Activated T-helper 2 cell treated with anti-CD3 and anti-CD28 coated beads, Interferon-gamma antibody, Interleukin-2, Interleukin-4, amounts not matched to agents 10 μg/mL and 5 μg/mL and 100 μg/mL, durations not matched to agents 14 hours and 24 hours and 36 hours (primary cell): ENCODE measurements around the gene GRM1. TPM values are rescaled to one million over a fixed set of nuclear protein-coding genes. Genes with fewer than 3 reads are reported as not detected.

Experiments used
- DNase-seq: peaks from one replicate; pipeline ENCODE4 v3.0.0; 2021; ENCODE audit warnings: low spot score
- H3K27ac Mint-ChIP-seq: one replicate; pipeline ENCODE4 v1.8.0; 2021; ENCODE audit warnings: mixed read lengths
- H3K27me3 Mint-ChIP-seq: one replicate; pipeline ENCODE4 v1.8.0; 2021; ENCODE audit warnings: low read depth, mixed read lengths
- H3K36me3 Mint-ChIP-seq: one replicate; pipeline ENCODE4 v1.8.0; 2021; ENCODE audit warnings: low read depth, mixed read lengths
- H3K4me1 Mint-ChIP-seq: one replicate; pipeline ENCODE4 v1.8.0; 2021; ENCODE audit warnings: low read depth, mixed read lengths
- H3K4me3 Mint-ChIP-seq: one replicate; pipeline ENCODE4 v1.8.0; 2021; ENCODE audit warnings: low read depth, mild to moderate bottlenecking, moderate library complexity, mixed read lengths
- H3K9me3 Mint-ChIP-seq: one replicate; pipeline ENCODE4 v1.8.0; 2021; ENCODE audit warnings: mixed read lengths
- intact Hi-C: fragments of 100-400 bp; cut with micrococcal nuclease; formaldehyde crosslinking; loops from one replicate; pipeline ENCODE4 v1.15.1; 2023
- total RNA-seq: library from RNA; stranded (reverse); gene quantifications from 2 replicates; pipeline ENCODE4 v1.2.3, GENCODE V29; 2022

The GRM1 gene
- total RNA-seq, 1 donor from 2014 or later: not detected

GRCh38 chr6:146297815-146298214, 269.0 kb downstream of the GRM1 start:
- no peaks in the 10 kb centered on the region for H3K9me3 Mint-ChIP-seq
- intact Hi-C loops: no loop called here
- H3K36me3 Mint-ChIP-seq: no peaks in the 10 kb centered on the region
- H3K4me1 Mint-ChIP-seq: no peaks in the 10 kb centered on the region
- no peaks in the 10 kb centered on the region for H3K27me3 Mint-ChIP-seq
- H3K4me3 Mint-ChIP-seq: no peak overlapping the region
- DNase-seq: no peak
- H3K27ac Mint-ChIP-seq: no peak overlapping the region

DNA sequence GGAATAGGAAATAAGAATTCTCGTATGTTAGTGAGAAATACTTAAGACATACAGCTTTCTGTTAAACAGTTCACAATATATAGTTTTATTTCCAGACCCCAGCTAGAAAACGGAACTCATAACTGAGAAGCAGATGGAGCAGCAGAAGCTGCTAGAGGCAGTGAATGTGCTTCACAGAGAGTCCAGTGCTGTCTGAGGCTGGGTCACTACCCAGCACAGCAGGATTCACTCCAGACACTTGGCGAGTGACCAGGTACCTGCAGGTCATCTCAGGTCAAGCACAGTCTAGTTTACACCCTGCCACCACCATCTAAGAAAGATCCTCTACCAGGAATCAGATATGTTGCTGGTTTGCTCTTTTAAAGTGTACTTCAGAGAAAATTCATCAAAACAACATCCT, 271.7 kb downstream of the GRM1 start:
- Mint-ChIP-seq H3K4me3 (no peak overlapping the region), H3K27me3 (no peaks in the 10 kb centered on the region), H3K9me3 (no peaks in the 10 kb centered on the region), H3K36me3 (no peaks in the 10 kb centered on the region), H3K4me1 (no peaks in the 10 kb centered on the region), H3K27ac (no peak overlapping the region)
- intact Hi-C loops: no loop called here
- DNase-seq: no peak

DNA sequence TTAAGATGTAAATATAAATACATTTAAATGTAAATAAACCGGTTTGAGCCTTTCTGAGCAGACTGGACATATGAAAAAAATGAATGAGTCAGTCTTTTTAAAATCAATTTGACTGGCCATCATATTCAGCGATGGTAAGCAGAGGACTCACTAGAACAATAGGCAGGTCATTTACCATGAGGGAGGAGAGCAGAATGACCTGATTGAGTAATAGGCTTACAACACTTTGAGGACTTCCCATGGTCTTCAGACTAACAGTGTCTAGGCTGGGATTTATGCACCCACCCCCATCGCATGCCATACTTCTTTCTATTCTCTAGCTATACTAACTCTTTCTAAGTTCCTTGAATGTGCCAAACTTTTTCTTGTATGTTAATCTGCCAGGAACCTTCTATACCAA, 272.9 kb downstream of the GRM1 start:
- Mint-ChIP-seq H3K36me3 (no peaks in the 10 kb centered on the region), H3K27me3 (no peaks in the 10 kb centered on the region), H3K4me1 (no peaks in the 10 kb centered on the region), H3K4me3 (no peak overlapping the region), H3K27ac (no peak overlapping the region), H3K9me3 (no peaks in the 10 kb centered on the region)
- DNase-seq: no peak
- intact Hi-C loops: no loop called here

DNA sequence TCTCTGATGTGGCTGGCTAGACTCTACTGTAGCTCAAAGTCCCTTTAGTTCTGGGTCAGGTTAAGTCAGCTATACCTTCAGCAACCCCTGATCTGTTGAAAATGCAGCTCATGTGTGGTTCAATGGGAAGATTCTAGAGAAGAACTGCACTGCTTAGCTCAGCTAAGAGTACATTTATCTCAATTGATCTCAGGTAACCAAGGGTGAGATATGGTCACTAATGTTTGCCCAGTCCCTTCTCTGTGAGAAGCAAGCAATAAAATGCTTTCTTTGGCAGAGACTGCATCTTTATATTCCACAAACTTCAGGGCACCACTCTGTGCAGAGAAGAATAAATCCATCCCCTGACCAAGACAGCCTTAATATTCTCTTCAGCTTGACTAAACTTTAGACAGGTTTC, 274.1 kb downstream of the GRM1 start:
- intact Hi-C loops: no loop called here
- Mint-ChIP-seq H3K4me1 (no peaks in the 10 kb centered on the region), H3K9me3 (no peaks in the 10 kb centered on the region), H3K27ac (no peak overlapping the region), H3K36me3 (no peaks in the 10 kb centered on the region), H3K4me3 (no peak overlapping the region), H3K27me3 (no peaks in the 10 kb centered on the region)
- no peak for DNase-seq

- Mint-ChIP-seq H3K4me1 (no peaks in the 10 kb centered on the region), H3K27me3 (no peaks in the 10 kb centered on the region), H3K4me3 (no peak overlapping the region), H3K36me3 (no peaks in the 10 kb centered on the region), H3K27ac (no peak overlapping the region), H3K9me3 (no peaks in the 10 kb centered on the region)
- DNase-seq: no peak
- intact Hi-C loops: no loop called here
These were observed 275.3 kb downstream of the GRM1 start for GRCh38 chr6:146304181-146304580.

DNA sequence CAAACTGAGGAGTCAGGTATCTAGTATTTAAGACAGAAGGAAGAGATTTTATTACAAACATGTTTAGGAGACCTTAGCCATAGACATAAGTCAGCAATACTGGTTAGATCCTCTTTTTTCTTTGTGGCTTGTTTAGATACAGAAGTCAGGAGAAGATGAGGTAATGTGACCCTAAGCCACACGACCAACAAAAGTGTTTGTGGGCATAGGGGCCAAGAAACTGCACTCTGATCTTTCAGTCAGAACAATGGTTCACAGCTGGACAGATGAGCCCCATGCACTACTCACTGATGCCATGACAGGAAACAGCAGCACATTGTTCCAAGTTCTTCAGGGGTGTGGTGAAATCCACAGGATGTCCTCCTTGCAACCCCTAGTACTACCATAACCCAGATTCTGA, 276.2 kb downstream of the GRM1 start:
- no peaks in the 10 kb centered on the region for H3K9me3 Mint-ChIP-seq
- H3K27ac Mint-ChIP-seq: no peak overlapping the region
- no peak overlapping the region for H3K4me3 Mint-ChIP-seq
- no peak for DNase-seq
- no peaks in the 10 kb centered on the region for H3K27me3 Mint-ChIP-seq
- H3K4me1 Mint-ChIP-seq: no peaks in the 10 kb centered on the region
- H3K36me3 Mint-ChIP-seq: no peaks in the 10 kb centered on the region
- intact Hi-C loops: no loop called here

DNA sequence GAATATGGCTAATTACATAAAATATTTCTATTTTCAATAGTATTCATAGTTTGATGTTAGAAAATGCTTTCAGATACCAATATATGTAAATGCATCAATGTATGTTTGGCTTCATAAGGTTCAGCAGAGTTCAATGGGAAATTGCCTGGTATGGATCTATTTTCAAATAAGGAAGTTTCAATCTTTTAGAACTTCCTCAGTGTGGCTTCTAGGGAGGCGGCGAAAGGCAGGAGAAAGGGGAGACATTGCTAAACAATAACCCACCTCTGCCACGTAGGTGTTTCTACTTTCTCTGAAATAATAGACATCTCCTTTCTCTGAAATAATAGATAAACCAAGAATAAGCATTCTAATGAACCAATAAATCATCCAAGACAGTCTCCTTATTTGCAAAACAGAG, 277.1 kb downstream of the GRM1 start:
- no peaks in the 10 kb centered on the region for H3K27me3 Mint-ChIP-seq
- no peaks in the 10 kb centered on the region for H3K36me3 Mint-ChIP-seq

DNA sequence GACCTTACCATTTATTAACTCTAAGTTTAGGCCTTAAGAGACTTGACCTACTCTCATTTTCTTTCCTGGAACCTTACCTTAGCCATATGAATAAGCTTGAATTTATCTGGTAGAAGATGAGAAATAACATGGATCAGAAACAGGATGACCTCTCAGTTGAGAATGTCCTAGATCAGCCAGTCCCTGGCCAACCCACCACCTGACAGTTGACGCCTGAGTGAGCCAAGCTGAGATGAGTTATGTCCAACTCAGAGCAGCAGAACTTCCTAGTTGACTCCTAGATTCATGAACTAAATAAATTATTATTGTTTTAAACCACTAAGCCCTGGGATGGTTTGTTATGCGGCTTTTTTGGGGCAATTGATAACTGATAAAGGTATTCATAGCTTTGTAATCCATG, 281.8 kb downstream of the GRM1 start:
- H3K27me3 Mint-ChIP-seq: no peaks in the 10 kb centered on the region
- no peaks in the 10 kb centered on the region for H3K9me3 Mint-ChIP-seq
- DNase-seq: no peak

More for the DNA sequence above, 277.1 kb downstream of the GRM1 start:
- H3K4me1 Mint-ChIP-seq: no peaks in the 10 kb centered on the region
- H3K4me3 Mint-ChIP-seq: no peak overlapping the region
- DNase-seq: no peak
- intact Hi-C loops: no loop called here
- no peak overlapping the region for H3K27ac Mint-ChIP-seq
- no peaks in the 10 kb centered on the region for H3K9me3 Mint-ChIP-seq

GRCh38 chr6:146311079-146311478, 282.2 kb downstream of the GRM1 start:
- Mint-ChIP-seq H3K9me3 (no peaks in the 10 kb centered on the region), H3K4me3 (no peak overlapping the region), H3K27ac (no peak overlapping the region), H3K27me3 (no peaks in the 10 kb centered on the region), H3K4me1 (no peaks in the 10 kb centered on the region), H3K36me3 (no peaks in the 10 kb centered on the region)
- intact Hi-C loops: no loop called here
- no peak for DNase-seq

More for the DNA sequence above, 281.8 kb downstream of the GRM1 start:
- Mint-ChIP-seq H3K4me3 (no peak overlapping the region), H3K4me1 (no peaks in the 10 kb centered on the region), H3K36me3 (no peaks in the 10 kb centered on the region), H3K27ac (no peak overlapping the region)
- intact Hi-C loops: no loop called here

DNA sequence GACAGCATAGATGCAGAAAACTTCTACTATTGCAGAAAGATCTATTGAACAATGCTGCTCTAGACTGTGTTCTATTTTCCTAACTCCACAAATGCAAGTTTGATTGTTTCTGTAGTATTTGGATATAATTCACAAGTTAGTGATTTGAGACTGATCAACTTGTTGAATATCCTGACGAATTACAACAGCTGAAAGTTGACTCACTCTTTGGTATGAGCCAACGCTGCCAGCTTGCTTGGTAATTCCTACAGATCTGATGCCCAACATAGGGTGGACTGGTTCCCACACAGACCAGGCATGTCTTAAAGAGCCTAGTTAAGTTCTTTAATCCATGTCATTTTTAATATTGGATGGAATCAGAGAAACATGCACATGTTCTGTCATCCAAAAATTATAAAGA, 283.7 kb downstream of the GRM1 start:
- H3K27ac Mint-ChIP-seq: no peak overlapping the region
- intact Hi-C loops: no loop called here
- no peak for DNase-seq
- H3K27me3 Mint-ChIP-seq: no peaks in the 10 kb centered on the region
- H3K4me1 Mint-ChIP-seq: no peaks in the 10 kb centered on the region
- H3K4me3 Mint-ChIP-seq: no peak overlapping the region
- no peaks in the 10 kb centered on the region for H3K36me3 Mint-ChIP-seq
- no peaks in the 10 kb centered on the region for H3K9me3 Mint-ChIP-seq

GRCh38 chr6:146315381-146316174, 286.7 kb downstream of the GRM1 start:
- intact Hi-C loops: no loop called here
- no peak for DNase-seq
- Mint-ChIP-seq H3K27ac (no peak overlapping the region), H3K27me3 (no peaks in the 10 kb centered on the region), H3K9me3 (no peaks in the 10 kb centered on the region), H3K36me3 (no peaks in the 10 kb centered on the region), H3K4me1 (no peaks in the 10 kb centered on the region), H3K4me3 (no peak overlapping the region)

DNA sequence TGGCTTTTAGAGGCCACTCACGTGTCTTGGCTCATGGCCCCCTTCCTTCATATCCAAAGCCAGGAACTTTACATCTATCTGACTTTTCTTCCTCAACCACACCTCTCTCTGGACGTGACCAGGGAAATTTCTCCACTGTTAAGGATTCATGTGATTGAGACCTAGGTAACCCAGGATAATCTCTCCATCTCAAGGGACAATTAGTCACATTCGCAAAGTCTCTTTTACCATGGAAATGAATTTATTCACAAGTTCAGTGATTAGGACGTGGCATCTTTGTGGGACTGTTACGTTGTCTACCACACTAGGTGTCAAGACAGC, 287.3 kb downstream of the GRM1 start:
- DNase-seq: no peak
- Mint-ChIP-seq H3K9me3 (no peaks in the 10 kb centered on the region), H3K4me1 (no peaks in the 10 kb centered on the region), H3K4me3 (no peak overlapping the region), H3K27ac (no peak overlapping the region), H3K36me3 (no peaks in the 10 kb centered on the region), H3K27me3 (no peaks in the 10 kb centered on the region)
- intact Hi-C loops: no loop called here

- intact Hi-C loops: no loop called here
- no peaks in the 10 kb centered on the region for H3K4me1 Mint-ChIP-seq
These were observed 302.2 kb downstream of the GRM1 start for GRCh38 chr6:146331013-146331412.

DNA sequence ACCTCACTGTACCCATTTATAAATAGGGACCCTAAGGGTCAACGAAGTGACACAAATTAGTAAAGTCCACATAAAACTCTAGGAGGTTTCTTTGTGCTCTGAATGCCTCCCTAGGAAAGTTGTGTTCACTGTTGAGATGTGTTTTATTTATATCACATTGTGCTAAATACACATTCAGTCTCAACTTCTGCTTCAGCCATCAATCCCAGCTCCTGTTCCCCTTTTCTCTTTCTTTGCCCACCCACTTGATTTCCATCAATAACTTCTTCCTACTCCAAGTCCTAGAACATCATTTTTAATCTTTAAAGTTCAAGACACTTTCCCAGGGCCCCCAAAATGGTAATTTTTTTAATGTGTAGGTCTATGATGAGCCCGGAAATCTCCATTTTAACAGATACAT, 306.5 kb downstream of the GRM1 start:
- H3K4me3 Mint-ChIP-seq: no peak overlapping the region
- intact Hi-C loops: no loop called here

More at GRCh38 chr6:146331013-146331412, 302.2 kb downstream of the GRM1 start:
- Mint-ChIP-seq H3K36me3 (no peaks in the 10 kb centered on the region), H3K4me3 (no peak overlapping the region), H3K27me3 (no peaks in the 10 kb centered on the region), H3K9me3 (no peaks in the 10 kb centered on the region), H3K27ac (no peak overlapping the region)
- no peak for DNase-seq

More for the DNA sequence above, 306.5 kb downstream of the GRM1 start:
- Mint-ChIP-seq H3K27me3 (no peaks in the 10 kb centered on the region), H3K4me1 (no peaks in the 10 kb centered on the region), H3K9me3 (no peaks in the 10 kb centered on the region), H3K27ac (no peak overlapping the region), H3K36me3 (no peaks in the 10 kb centered on the region)
- no peak for DNase-seq
